ENCODE data around the gene RIC3.
"Not testable (repeated sequence)": the region's sequence is repeated elsewhere in the genome, so short reads cannot be mapped to it uniquely, and the experiment has no call there.

The RIC3 gene

DNA sequence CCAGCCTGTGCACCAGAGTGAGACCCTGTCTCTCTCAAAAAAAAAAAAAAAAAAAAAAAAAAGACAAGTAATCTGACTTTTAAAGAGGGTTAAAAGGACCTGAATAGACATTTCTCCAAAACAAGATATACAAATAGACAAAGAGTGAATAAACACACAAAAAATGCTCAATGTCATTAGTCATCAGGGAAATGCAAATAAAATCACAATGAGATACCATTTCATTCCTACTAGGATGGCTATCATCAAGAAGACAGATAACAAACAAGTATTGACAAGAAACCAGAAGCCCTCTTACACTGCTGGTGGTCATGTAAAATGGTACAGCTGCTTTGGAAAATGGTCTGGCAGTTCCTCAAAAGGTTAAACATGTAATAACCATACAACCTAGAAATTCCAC lies 4.1 kb downstream of the RIC3 start:
- H3K27me3 ChIP-seq = peaks cover 51% of the 10 kb centered on the region
- TF ChIP-seq, protein P1, sequence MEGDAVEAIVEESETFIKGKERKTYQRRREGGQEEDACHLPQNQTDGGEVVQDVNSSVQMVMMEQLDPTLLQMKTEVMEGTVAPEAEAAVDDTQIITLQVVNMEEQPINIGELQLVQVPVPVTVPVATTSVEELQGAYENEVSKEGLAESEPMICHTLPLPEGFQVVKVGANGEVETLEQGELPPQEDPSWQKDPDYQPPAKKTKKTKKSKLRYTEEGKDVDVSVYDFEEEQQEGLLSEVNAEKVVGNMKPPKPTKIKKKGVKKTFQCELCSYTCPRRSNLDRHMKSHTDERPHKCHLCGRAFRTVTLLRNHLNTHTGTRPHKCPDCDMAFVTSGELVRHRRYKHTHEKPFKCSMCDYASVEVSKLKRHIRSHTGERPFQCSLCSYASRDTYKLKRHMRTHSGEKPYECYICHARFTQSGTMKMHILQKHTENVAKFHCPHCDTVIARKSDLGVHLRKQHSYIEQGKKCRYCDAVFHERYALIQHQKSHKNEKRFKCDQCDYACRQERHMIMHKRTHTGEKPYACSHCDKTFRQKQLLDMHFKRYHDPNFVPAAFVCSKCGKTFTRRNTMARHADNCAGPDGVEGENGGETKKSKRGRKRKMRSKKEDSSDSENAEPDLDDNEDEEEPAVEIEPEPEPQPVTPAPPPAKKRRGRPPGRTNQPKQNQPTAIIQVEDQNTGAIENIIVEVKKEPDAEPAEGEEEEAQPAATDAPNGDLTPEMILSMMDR (IDR thresholded peaks at IDR 0.05) = no peak

DNA sequence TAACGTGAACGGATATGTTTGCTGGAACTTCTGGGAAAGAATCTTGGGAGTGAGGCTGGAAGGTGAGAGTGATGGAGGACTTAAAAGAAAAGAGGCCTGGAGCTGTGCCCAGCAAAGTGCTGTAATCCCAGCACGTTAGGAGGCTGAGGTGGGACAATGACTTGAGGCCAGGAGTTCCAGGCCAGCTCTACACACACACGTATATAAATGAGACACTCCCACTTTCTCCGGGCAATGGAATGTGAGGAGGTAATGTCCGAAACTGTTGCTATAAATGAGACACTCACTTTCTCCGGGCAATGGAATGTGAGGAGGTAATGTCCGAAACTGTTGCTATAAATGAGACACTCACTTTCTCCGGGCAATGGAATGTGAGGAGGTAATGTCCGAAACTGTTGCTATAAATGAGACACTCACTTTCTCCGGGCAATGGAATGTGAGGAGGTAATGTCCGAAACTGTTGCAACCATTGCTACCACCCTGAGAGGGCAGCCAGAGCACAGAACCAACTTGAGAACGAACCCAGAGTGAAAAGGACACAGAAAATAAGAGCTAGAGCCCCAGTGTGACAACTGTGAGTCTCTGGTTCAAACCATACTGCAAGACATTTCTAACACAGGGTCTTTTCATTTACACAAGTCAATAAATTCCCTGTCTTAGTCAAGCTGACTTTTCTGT lies 7.1 kb downstream of the RIC3 start:
- H3K27ac ChIP-seq; H3K36me3 ChIP-seq; H3K4me3 ChIP-seq (ENCODE audit: low read depth in 1 of 2, low read length in 1 of 2); H3K9me3 ChIP-seq; H3K4me1 ChIP-seq (ENCODE audit: control insufficient read depth in 1 of 2, insufficient read depth in 1 of 2, low read depth in 1 of 2, low read length in 1 of 2): not testable (repeated sequence)
- H3K27me3 ChIP-seq = peaks cover 21% of the 10 kb centered on the region

More for the DNA sequence above, 4.1 kb downstream of the RIC3 start:
- Histone ChIP-seq H3K4me3 (ENCODE audit: low read depth in 1 of 2, low read length in 1 of 2) (no peak overlapping the region), H3K27ac (no peak overlapping the region), H3K9me3 (no peaks in the 10 kb centered on the region), H3K4me1 (ENCODE audit: control insufficient read depth in 1 of 2, insufficient read depth in 1 of 2, low read depth in 1 of 2, low read length in 1 of 2) (no peaks in the 10 kb centered on the region), H3K36me3 (no peaks in the 10 kb centered on the region)

DNA sequence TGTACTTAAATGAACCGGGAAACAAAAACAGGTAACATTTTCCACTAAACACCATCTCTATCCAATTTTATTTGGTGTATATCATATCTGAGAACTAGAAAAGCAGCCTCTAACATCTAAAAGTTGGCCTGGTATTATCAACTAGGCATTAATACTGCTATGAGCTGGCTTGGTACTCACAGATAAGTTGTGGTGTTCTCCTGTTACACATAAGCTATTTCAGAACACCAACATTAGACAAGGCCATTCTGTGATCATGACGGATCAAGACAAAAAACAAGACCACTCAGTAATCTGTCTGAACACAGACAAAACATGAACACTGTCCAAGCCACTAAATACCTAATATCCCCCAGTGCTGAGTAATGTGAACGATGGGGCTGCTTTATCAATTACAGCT lies 11.9 kb downstream of the RIC3 start:
- Histone ChIP-seq H3K36me3 (no peaks in the 10 kb centered on the region), H3K4me3 (ENCODE audit: low read depth in 1 of 2, low read length in 1 of 2) (no peak overlapping the region), H3K27ac (no peak overlapping the region), H3K27me3 (no peaks in the 10 kb centered on the region), H3K4me1 (ENCODE audit: control insufficient read depth in 1 of 2, insufficient read depth in 1 of 2, low read depth in 1 of 2, low read length in 1 of 2) (no peaks in the 10 kb centered on the region), H3K9me3 (no peaks in the 10 kb centered on the region)
- TF ChIP-seq, protein P1 (IDR thresholded peaks at IDR 0.05) = no peak

DNA sequence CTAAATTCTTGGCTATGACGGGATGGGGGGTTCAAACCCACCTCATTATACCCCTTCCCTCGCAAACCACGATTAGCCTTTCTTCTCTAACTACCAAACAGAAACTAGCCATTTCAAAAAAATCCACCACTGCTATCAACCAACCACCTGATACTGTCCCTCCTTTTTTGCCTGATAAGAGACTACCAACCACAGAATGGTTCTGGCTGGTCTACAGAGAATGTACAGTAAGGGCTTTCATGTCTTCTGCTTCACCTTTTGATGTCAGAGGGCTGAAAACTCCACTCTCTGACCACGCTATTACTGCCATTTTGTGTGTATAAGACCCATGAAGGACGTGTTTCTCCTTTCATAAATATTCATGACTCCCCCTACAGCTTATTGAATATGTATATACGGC lies 19.1 kb downstream of the RIC3 start:
- Histone ChIP-seq H3K9me3 (no peaks in the 10 kb centered on the region), H3K36me3 (no peaks in the 10 kb centered on the region), H3K4me3 (ENCODE audit: low read depth in 1 of 2, low read length in 1 of 2) (no peak overlapping the region), H3K4me1 (ENCODE audit: control insufficient read depth in 1 of 2, insufficient read depth in 1 of 2, low read depth in 1 of 2, low read length in 1 of 2) (no peaks in the 10 kb centered on the region), H3K27ac (no peak overlapping the region), H3K27me3 (no peaks in the 10 kb centered on the region)
- TF ChIP-seq, protein P1 (IDR thresholded peaks at IDR 0.05) = no peak

DNA sequence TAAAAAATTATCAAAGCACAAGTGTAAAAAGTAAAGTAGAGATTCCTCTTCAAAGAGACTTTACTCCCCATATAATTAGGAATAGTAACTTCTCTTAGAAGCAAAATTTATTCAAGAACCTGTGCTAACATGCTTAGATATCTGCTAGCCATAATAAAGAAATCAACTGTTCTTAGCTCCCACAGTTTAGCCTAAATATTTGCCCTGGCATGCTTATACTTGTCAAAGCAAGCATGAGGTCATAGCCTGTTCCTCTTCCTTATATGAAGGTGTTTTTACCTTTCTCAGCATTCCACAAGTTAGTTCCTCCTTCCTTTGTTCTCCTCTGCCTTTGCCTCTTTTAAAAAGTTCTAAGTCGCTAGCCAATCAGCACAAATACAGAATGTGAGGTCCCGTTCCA lies 30.3 kb downstream of the RIC3 start:
- TF ChIP-seq, protein P1 (IDR thresholded peaks at IDR 0.05) = no peak
- Histone ChIP-seq H3K36me3 (no peaks in the 10 kb centered on the region), H3K4me3 (ENCODE audit: low read depth in 1 of 2, low read length in 1 of 2) (no peak overlapping the region), H3K9me3 (no peaks in the 10 kb centered on the region), H3K27me3 (no peaks in the 10 kb centered on the region), H3K27ac (no peak overlapping the region), H3K4me1 (ENCODE audit: control insufficient read depth in 1 of 2, insufficient read depth in 1 of 2, low read depth in 1 of 2, low read length in 1 of 2) (no peaks in the 10 kb centered on the region)

DNA sequence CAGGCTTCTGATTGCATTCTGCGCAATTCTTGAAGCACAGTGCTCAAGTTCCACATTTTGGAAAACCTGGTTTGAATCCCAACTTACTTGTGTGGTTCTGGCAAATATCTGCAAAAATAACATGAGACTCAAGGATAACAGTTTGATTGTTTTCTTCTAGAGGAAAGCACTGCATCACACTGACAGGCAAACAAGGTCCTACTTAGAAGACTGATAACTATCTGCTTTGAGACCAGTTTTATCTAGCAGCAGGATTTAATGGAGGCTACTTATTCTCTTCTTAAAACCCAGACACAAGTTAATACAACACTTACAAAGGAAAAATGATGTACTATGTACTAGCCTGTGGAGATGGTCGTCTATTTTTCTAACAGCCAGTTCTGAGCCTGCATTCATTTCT lies 41.4 kb downstream of the RIC3 start:
- Histone ChIP-seq H3K4me1 (ENCODE audit: control insufficient read depth in 1 of 2, insufficient read depth in 1 of 2, low read depth in 1 of 2, low read length in 1 of 2) (no peaks in the 10 kb centered on the region), H3K27ac (no peak overlapping the region), H3K9me3 (no peaks in the 10 kb centered on the region), H3K36me3 (no peaks in the 10 kb centered on the region), H3K4me3 (ENCODE audit: low read depth in 1 of 2, low read length in 1 of 2) (no peak overlapping the region), H3K27me3 (no peaks in the 10 kb centered on the region)
- TF ChIP-seq, protein P1 (IDR thresholded peaks at IDR 0.05) = no peak
